ENCODE data around the gene RAB10. TPM values are rescaled to one million over a fixed set of nuclear protein-coding genes. Genes with fewer than 3 reads are reported as not detected.
A peak's percentile ranks its signal among the peaks of the same experiment; 100 is the strongest.

RAB10 gene
- total and polyA plus RNA-seq, 7 donors: 57.1 to 116 (median 92.0) TPM

DNA sequence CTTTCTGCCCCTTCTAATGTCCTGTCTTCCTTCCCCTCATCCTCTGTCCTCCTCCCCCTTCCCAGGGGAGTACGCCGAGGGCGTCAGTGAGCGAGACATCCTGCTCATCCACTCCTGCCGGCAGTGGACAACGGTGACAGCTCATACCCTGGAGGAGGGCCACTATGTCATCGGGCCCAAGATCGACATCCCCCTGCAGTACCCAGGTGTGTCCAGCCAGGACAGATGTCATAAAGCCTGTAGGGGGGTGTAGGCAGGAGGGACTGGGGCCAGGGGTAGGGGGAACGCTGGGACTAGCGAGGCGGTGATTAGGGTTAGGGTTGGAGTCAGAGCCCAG lies 142.4 kb downstream of the RAB10 start:
- no peaks in the 10 kb centered on the region for H3K36me3 ChIP-seq
- peak; percentile 50 for DNase-seq
- H3K4me3 ChIP-seq: no peak overlapping the region
- TF ChIP-seq, protein P1, sequence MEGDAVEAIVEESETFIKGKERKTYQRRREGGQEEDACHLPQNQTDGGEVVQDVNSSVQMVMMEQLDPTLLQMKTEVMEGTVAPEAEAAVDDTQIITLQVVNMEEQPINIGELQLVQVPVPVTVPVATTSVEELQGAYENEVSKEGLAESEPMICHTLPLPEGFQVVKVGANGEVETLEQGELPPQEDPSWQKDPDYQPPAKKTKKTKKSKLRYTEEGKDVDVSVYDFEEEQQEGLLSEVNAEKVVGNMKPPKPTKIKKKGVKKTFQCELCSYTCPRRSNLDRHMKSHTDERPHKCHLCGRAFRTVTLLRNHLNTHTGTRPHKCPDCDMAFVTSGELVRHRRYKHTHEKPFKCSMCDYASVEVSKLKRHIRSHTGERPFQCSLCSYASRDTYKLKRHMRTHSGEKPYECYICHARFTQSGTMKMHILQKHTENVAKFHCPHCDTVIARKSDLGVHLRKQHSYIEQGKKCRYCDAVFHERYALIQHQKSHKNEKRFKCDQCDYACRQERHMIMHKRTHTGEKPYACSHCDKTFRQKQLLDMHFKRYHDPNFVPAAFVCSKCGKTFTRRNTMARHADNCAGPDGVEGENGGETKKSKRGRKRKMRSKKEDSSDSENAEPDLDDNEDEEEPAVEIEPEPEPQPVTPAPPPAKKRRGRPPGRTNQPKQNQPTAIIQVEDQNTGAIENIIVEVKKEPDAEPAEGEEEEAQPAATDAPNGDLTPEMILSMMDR (IDR thresholded peaks at IDR 0.05): no peak
- TF ChIP-seq EP300 (IDR thresholded peaks at IDR 0.05) (no peak), POLR2AphosphoS5 (IDR thresholded peaks at IDR 0.05) (no peak), POLR2A (IDR thresholded peaks at IDR 0.05) (no peak)
- H3K9me3 ChIP-seq: no peaks in the 10 kb centered on the region
- peaks cover 20 to 45% (median 41%) of the 10 kb centered on the region in 3 donors for H3K27me3 ChIP-seq
- 88 to 89% methylated on average over 11 of the region's 11 CpGs for WGBS, 2 donors
- H3K27ac ChIP-seq: no peak overlapping the region
- intact Hi-C loops (cut with DNase I): no loop called here
- H3K4me1 ChIP-seq: peaks cover 0 to 31% (median 24%) of the 10 kb centered on the region in 4 donors

DNA sequence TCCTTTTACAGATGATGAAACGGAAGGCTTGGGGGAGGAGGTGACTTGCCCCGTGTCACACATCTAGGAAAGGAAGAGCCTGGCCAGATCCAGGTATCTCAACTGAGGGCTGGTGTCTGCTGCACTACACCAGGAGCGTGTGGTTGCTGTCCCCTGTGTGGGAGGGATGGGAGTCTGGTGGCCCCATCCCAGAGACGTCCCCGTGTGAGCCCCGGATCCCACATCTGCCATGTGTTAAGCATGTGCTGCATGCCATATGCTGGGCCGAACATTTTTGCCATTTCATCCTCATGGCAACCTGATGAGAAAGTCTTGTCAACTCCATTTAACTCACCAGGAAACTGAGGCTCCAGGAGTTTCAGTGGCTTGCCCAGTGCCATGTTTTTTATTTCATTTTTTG lies 143.2 kb downstream of the RAB10 start:
- H3K9me3 ChIP-seq: no peaks in the 10 kb centered on the region
- no peak overlapping the region for H3K4me3 ChIP-seq
- intact Hi-C loops (cut with DNase I): no loop called here
- H3K4me1 ChIP-seq: peaks cover 0 to 31% (median 24%) of the 10 kb centered on the region in 4 donors
- H3K36me3 ChIP-seq: no peaks in the 10 kb centered on the region
- WGBS, 2 donors: 95 to 96% methylated on average over 7 of the region's 7 CpGs
- H3K27ac ChIP-seq: no peak overlapping the region
- peaks cover 20 to 42% (median 37%) of the 10 kb centered on the region in 3 donors for H3K27me3 ChIP-seq
- TF ChIP-seq EP300 (IDR thresholded peaks at IDR 0.05) (no peak), POLR2AphosphoS5 (IDR thresholded peaks at IDR 0.05) (no peak), POLR2A (IDR thresholded peaks at IDR 0.05) (no peak)
- TF ChIP-seq, protein P1 (IDR thresholded peaks at IDR 0.05): no peak
- DNase-seq: peak; percentile 21

DNA sequence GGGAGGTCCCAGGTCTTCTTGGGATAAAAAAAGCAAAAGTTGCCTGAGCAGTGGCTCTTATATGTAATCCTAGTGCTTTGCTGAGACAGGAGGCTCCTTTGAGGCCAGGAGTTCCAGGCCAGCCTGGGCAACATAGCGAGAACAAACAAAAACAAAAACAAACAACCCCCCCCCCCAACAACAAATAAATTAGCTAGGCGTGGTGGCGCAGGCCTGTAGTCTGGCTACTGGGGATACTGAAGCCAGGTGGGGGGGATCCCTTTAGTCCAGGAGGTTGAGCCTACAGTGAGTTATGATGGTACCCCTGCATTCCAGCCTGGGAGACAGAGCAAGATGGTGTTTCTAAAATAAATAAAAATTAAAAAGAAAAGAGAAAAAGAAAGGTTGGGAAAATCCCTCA lies 144.4 kb downstream of the RAB10 start:
- peak overlapping the region in 3 of 4 donors; percentile 41 to 57 (median 47) for H3K4me3 ChIP-seq
- intact Hi-C loops (cut with DNase I): no loop called here
- WGBS, 2 donors: 83 to 87% methylated on average over 3 of the region's 3 CpGs

DNA sequence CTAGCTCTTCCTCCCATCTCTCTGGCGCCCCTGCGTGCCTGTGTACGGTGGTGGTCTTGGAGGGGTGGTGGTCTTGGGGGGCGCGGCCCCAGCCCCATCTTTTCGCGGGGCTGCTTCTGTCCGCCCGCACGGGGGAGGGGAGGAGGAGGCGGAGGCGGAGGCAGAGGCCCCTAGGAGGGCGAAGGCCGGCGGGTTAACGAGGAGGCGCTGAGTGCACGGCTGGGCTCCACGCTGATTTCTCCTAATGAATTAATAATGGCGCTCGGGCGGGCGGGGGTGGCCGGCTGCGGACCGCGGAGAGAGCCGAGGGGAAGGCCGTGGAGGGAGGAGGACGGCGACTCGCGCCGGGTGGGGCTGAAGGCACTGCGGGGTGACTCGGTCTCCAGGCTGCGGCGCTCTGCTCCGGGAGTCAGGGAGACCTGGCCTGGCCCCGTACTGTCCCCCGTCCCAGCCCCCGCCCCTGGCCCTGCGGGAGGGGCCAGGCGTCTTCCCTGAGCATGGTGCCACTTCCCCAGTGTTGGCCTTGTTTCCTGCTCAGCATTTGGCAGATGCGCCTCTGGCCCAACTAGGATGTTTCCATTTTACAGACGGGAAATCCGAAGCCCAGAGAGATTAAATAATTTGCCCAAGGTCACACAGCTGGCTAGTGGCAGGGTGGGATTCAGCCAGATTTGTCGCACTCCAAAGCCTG lies 145.0 kb downstream of the RAB10 start:
- peak overlapping the region; percentile 38 to 57 (median 44) for H3K4me3 ChIP-seq
- H3K27me3 ChIP-seq: peaks cover 9 to 27% (median 24%) of the 10 kb centered on the region in 3 donors
- peaks cover 0 to 17% (median 13%) of the 10 kb centered on the region in 4 donors for H3K4me1 ChIP-seq
- DNase-seq: no peak
- no peaks in the 10 kb centered on the region for H3K9me3 ChIP-seq
- no peaks in the 10 kb centered on the region for H3K36me3 ChIP-seq
- TF ChIP-seq EP300 (IDR thresholded peaks at IDR 0.05) (no peak), POLR2A (IDR thresholded peaks at IDR 0.05) (no peak), POLR2AphosphoS5 (IDR thresholded peaks at IDR 0.05) (no peak)
- TF ChIP-seq, protein P1 (IDR thresholded peaks at IDR 0.05): no peak
- 1 to 2% methylated on average over 48 of the region's 48 CpGs for WGBS, 2 donors
- intact Hi-C loops (cut with DNase I): no loop called here
- H3K27ac ChIP-seq: no peak overlapping the region

More for the DNA sequence above, 144.4 kb downstream of the RAB10 start:
- no peak for DNase-seq
- Histone ChIP-seq H3K36me3 (no peaks in the 10 kb centered on the region), H3K4me1 (peaks cover 0 to 23% (median 19%) of the 10 kb centered on the region in 4 donors), H3K27me3 (peaks cover 15 to 33% (median 30%) of the 10 kb centered on the region in 3 donors), H3K9me3 (no peaks in the 10 kb centered on the region), H3K27ac (no peak overlapping the region)
- TF ChIP-seq POLR2A (IDR thresholded peaks at IDR 0.05): no peak
- TF ChIP-seq, protein P1 (IDR thresholded peaks at IDR 0.05): no peak
- TF ChIP-seq EP300 (IDR thresholded peaks at IDR 0.05): no peak
- no peak for TF ChIP-seq POLR2AphosphoS5 (IDR thresholded peaks at IDR 0.05)
